ENCODE results near the gene MMP17. TPM values are rescaled to one million over a fixed set of nuclear protein-coding genes. Genes with fewer than 3 reads are reported as not detected.

The MMP17 gene
- polyA plus RNA-seq, 1 donor from 2014 or later, result 79.0 TPM

DNA sequence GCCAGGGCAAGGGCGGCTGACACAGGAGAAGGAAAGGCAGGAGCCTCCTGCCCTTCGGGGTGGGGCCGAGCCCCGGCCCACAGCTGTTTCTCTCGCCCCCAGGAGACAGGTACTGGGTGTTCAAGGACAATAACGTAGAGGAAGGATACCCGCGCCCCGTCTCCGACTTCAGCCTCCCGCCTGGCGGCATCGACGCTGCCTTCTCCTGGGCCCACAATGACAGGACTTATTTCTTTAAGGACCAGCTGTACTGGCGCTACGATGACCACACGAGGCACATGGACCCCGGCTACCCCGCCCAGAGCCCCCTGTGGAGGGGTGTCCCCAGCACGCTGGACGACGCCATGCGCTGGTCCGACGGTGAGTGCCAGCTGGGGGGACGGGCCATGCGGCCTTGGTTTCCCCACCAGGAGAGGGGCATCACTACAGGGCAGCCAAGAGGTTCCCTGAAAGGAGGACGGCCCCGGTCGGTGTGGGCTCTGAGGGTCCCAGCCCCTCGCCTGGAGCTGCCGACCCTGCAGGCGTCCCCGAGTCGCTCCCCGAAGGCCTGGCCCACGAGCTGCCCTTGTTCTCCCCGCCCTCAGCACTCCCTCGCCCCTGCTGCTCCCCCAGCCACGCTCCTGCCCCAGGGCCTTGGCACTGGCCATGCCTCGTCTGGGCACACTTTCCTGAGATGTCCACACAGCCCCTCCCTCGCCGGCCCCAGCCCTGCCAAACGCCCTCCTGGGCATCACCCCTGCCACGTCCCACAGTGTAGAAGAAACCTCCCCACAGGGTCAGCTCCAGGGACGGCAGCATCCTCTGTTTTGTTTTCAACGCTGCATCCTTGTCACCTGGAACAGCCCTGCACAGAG lies 21.7 kb downstream of the MMP17 start:
- Histone ChIP-seq H4K20me1 (ENCODE audit: insufficient read depth) (no peaks in the 10 kb centered on the region), H3K4me2 (ENCODE audit: low read length) (no peak overlapping the region), H3K27me3 (ENCODE audit: insufficient read depth, low read depth, low read length) (no peaks in the 10 kb centered on the region), H3F3A (ENCODE audit: insufficient read depth, low read length, poor library complexity, severe bottlenecking) (no peaks in the 10 kb centered on the region), H3K27ac (ENCODE audit: low read length) (no peak overlapping the region), H3K9me2 (ENCODE audit: insufficient read depth, low read length) (no peaks in the 10 kb centered on the region), H3K36me3 (ENCODE audit: insufficient read depth, low read length) (no peaks in the 10 kb centered on the region), H3K79me2 (replicated peaks; ENCODE audit: insufficient read depth, low read length) (no peaks in the 10 kb centered on the region), H2AFZ (ENCODE audit: low read depth, low read length) (no peak overlapping the region), H3K9me3 (ENCODE audit: low read length) (no peaks in the 10 kb centered on the region), H3K9ac (ENCODE audit: low read length) (no peak overlapping the region), H3K4me3 (ENCODE audit: low read length) (no peak overlapping the region)
- TF ChIP-seq, protein P1, sequence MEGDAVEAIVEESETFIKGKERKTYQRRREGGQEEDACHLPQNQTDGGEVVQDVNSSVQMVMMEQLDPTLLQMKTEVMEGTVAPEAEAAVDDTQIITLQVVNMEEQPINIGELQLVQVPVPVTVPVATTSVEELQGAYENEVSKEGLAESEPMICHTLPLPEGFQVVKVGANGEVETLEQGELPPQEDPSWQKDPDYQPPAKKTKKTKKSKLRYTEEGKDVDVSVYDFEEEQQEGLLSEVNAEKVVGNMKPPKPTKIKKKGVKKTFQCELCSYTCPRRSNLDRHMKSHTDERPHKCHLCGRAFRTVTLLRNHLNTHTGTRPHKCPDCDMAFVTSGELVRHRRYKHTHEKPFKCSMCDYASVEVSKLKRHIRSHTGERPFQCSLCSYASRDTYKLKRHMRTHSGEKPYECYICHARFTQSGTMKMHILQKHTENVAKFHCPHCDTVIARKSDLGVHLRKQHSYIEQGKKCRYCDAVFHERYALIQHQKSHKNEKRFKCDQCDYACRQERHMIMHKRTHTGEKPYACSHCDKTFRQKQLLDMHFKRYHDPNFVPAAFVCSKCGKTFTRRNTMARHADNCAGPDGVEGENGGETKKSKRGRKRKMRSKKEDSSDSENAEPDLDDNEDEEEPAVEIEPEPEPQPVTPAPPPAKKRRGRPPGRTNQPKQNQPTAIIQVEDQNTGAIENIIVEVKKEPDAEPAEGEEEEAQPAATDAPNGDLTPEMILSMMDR (IDR thresholded peaks at IDR 0.05; ENCODE audit: poor library complexity, severe bottlenecking), result no peak
- TF ChIP-seq, protein P2, sequence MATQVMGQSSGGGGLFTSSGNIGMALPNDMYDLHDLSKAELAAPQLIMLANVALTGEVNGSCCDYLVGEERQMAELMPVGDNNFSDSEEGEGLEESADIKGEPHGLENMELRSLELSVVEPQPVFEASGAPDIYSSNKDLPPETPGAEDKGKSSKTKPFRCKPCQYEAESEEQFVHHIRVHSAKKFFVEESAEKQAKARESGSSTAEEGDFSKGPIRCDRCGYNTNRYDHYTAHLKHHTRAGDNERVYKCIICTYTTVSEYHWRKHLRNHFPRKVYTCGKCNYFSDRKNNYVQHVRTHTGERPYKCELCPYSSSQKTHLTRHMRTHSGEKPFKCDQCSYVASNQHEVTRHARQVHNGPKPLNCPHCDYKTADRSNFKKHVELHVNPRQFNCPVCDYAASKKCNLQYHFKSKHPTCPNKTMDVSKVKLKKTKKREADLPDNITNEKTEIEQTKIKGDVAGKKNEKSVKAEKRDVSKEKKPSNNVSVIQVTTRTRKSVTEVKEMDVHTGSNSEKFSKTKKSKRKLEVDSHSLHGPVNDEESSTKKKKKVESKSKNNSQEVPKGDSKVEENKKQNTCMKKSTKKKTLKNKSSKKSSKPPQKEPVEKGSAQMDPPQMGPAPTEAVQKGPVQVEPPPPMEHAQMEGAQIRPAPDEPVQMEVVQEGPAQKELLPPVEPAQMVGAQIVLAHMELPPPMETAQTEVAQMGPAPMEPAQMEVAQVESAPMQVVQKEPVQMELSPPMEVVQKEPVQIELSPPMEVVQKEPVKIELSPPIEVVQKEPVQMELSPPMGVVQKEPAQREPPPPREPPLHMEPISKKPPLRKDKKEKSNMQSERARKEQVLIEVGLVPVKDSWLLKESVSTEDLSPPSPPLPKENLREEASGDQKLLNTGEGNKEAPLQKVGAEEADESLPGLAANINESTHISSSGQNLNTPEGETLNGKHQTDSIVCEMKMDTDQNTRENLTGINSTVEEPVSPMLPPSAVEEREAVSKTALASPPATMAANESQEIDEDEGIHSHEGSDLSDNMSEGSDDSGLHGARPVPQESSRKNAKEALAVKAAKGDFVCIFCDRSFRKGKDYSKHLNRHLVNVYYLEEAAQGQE (IDR thresholded peaks at IDR 0.05; ENCODE audit: borderline replicate concordance), result no peak
- TF ChIP-seq SMC3 (conservative IDR thresholded peaks at IDR 0.05; ENCODE audit: poor library complexity) (no peak), RAD21 (conservative IDR thresholded peaks at IDR 0.05) (no peak), EP300 (conservative IDR thresholded peaks at IDR 0.05; ENCODE audit: poor library complexity, severe bottlenecking) (no peak), EZH2 (IDR thresholded peaks at IDR 0.05; ENCODE audit: borderline replicate concordance, insufficient read depth, low read length, poor library complexity, severe bottlenecking) (no peak), POLR2AphosphoS5 (IDR thresholded peaks at IDR 0.05) (no peak), MXI1 (conservative IDR thresholded peaks at IDR 0.05; ENCODE audit: poor library complexity, severe bottlenecking) (no peak), TAF1 (IDR thresholded peaks at IDR 0.05; ENCODE audit: low read depth) (no peak)

DNA sequence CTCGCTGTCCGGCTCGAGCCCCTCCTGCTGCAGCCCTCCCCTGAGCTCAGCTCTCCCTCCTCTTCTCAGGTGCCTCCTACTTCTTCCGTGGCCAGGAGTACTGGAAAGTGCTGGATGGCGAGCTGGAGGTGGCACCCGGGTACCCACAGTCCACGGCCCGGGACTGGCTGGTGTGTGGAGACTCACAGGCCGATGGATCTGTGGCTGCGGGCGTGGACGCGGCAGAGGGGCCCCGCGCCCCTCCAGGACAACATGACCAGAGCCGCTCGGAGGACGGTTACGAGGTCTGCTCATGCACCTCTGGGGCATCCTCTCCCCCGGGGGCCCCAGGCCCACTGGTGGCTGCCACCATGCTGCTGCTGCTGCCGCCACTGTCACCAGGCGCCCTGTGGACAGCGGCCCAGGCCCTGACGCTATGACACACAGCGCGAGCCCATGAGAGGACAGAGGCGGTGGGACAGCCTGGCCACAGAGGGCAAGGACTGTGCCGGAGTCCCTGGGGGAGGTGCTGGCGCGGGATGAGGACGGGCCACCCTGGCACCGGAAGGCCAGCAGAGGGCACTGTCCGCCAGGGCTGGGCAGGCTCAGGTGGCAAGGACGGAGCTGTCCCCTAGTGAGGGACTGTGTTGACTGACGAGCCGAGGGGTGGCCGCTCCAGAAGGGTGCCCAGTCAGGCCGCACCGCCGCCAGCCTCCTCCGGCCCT lies 22.8 kb downstream of the MMP17 start:
- Histone ChIP-seq H3K79me2 (replicated peaks; ENCODE audit: insufficient read depth, low read length) (no peaks in the 10 kb centered on the region), H3K9me2 (ENCODE audit: insufficient read depth, low read length) (no peaks in the 10 kb centered on the region), H3K4me2 (ENCODE audit: low read length) (no peak overlapping the region), H3K27me3 (ENCODE audit: insufficient read depth, low read depth, low read length) (no peaks in the 10 kb centered on the region), H3K9me3 (ENCODE audit: low read length) (no peaks in the 10 kb centered on the region), H3F3A (ENCODE audit: insufficient read depth, low read length, poor library complexity, severe bottlenecking) (no peaks in the 10 kb centered on the region), H3K9ac (ENCODE audit: low read length) (no peak overlapping the region), H3K27ac (ENCODE audit: low read length) (no peak overlapping the region), H3K36me3 (ENCODE audit: insufficient read depth, low read length) (no peaks in the 10 kb centered on the region), H3K4me3 (ENCODE audit: low read length) (no peak overlapping the region), H4K20me1 (ENCODE audit: insufficient read depth) (no peaks in the 10 kb centered on the region), H2AFZ (ENCODE audit: low read depth, low read length) (no peak overlapping the region)
- no peak for TF ChIP-seq POLR2AphosphoS5 (IDR thresholded peaks at IDR 0.05)
- no peak for TF ChIP-seq TAF1 (IDR thresholded peaks at IDR 0.05; ENCODE audit: low read depth)
- TF ChIP-seq, protein P2 (IDR thresholded peaks at IDR 0.05; ENCODE audit: borderline replicate concordance), result no peak
- TF ChIP-seq RAD21 (conservative IDR thresholded peaks at IDR 0.05), result no peak
- no peak for TF ChIP-seq MXI1 (conservative IDR thresholded peaks at IDR 0.05; ENCODE audit: poor library complexity, severe bottlenecking)
- TF ChIP-seq EP300 (conservative IDR thresholded peaks at IDR 0.05; ENCODE audit: poor library complexity, severe bottlenecking), result no peak
- TF ChIP-seq, protein P1 (IDR thresholded peaks at IDR 0.05; ENCODE audit: poor library complexity, severe bottlenecking), result no peak
- TF ChIP-seq EZH2 (IDR thresholded peaks at IDR 0.05; ENCODE audit: borderline replicate concordance, insufficient read depth, low read length, poor library complexity, severe bottlenecking), result no peak
- TF ChIP-seq SMC3 (conservative IDR thresholded peaks at IDR 0.05; ENCODE audit: poor library complexity), result no peak

Measured in neural cell (in vitro differentiated cells).